GM19452 (cell line): ENCODE results near the gene DCLRE1A.
A peak's percentile ranks its signal among the peaks of the same experiment; 100 is the strongest.
"Not testable (repeated sequence)": the region's sequence is repeated elsewhere in the genome, so short reads cannot be mapped to it uniquely, and the experiment has no call there.

ENCODE experiments used
- ATAC-seq: cut with Tn5 transposase; IDR thresholded peaks from one replicate; pipeline ENCODE4 v1.9.1; 2021; ENCODE audit not compliant: unreplicated experiment

The DCLRE1A gene

GRCh38 chr10:113858541-113858940 lies 4.7 kb upstream of the DCLRE1A start:
- ATAC-seq, result no peak

- ATAC-seq, result no peak
Measured at GRCh38 chr10:113857210-113857609, 3.3 kb upstream of the DCLRE1A start.

- ATAC-seq, result no peak
Measured at GRCh38 chr10:113856563-113856962, 2.7 kb upstream of the DCLRE1A start.

- ATAC-seq, result peak; percentile 31
Measured at GRCh38 chr10:113854761-113855588, 1.1 kb upstream of the DCLRE1A start.

GRCh38 chr10:113853578-113854012 lies 287 bp downstream of the DCLRE1A start:
- ATAC-seq, result no peak

- ATAC-seq, result no peak
Measured at GRCh38 chr10:113849946-113850345, 3.9 kb downstream of the DCLRE1A start.

GRCh38 chr10:113849140-113849803 lies 4.6 kb downstream of the DCLRE1A start:
- ATAC-seq, result no peak

GRCh38 chr10:113846036-113846435 lies 7.8 kb downstream of the DCLRE1A start:
- no peak for ATAC-seq

- no peak for ATAC-seq
Measured at GRCh38 chr10:113843972-113844485, 9.9 kb downstream of the DCLRE1A start.

GRCh38 chr10:113842171-113842570 lies 11.7 kb downstream of the DCLRE1A start:
- no peak for ATAC-seq

GRCh38 chr10:113828567-113828966 lies 25.3 kb downstream of the DCLRE1A start:
- ATAC-seq, result not testable (repeated sequence)

- no peak for ATAC-seq
Measured at GRCh38 chr10:113825791-113826190, 28.1 kb downstream of the DCLRE1A start.

- ATAC-seq, result no peak
Measured at GRCh38 chr10:113823389-113823788, 30.5 kb downstream of the DCLRE1A start.

GRCh38 chr10:113822174-113822573 lies 31.7 kb downstream of the DCLRE1A start:
- ATAC-seq, result no peak

- ATAC-seq, result not testable (repeated sequence)
Measured at GRCh38 chr10:113821306-113821705, 32.6 kb downstream of the DCLRE1A start.

GRCh38 chr10:113820507-113820906 lies 33.4 kb downstream of the DCLRE1A start:
- ATAC-seq, result no peak

- no peak for ATAC-seq
Measured at GRCh38 chr10:113819989-113820388, 33.9 kb downstream of the DCLRE1A start.

- ATAC-seq, result not testable (repeated sequence)
Measured at GRCh38 chr10:113814700-113815099, 39.2 kb downstream of the DCLRE1A start.

GRCh38 chr10:113808168-113808567 lies 45.7 kb downstream of the DCLRE1A start:
- no peak for ATAC-seq

- no peak for ATAC-seq
Measured at GRCh38 chr10:113806503-113806902, 47.4 kb downstream of the DCLRE1A start.

- no peak for ATAC-seq
Measured at GRCh38 chr10:113802997-113803396, 50.9 kb downstream of the DCLRE1A start.

GRCh38 chr10:113801569-113801968 lies 52.3 kb downstream of the DCLRE1A start:
- no peak for ATAC-seq
